Bronchial epithelial cell (primary cell): ENCODE data around the gene SOX5. TPM values are rescaled to one million over a fixed set of nuclear protein-coding genes. Genes with fewer than 3 reads are reported as not detected.
"Not testable (repeated sequence)": the region's sequence is repeated elsewhere in the genome, so short reads cannot be mapped to it uniquely, and the experiment has no call there.

ENCODE experiments used
- DNase-seq: peaks from one replicate; pipeline ENCODE4 v3.0.0-alpha.2; 2010; ENCODE audit warnings: low read depth
- FAIRE-seq: peaks from 2 replicates; lab custom pipeline; 2011; peaks lifted over from hg19 to GRCh38; lab: Jason Lieb, UNC
- H3K27me3 ChIP-seq: 2 replicates; pipeline ENCODE4 v1.5.1; 2011; ENCODE audit warnings: low read length; ENCODE audit not compliant: control insufficient read depth, insufficient read depth
- H3K36me3 ChIP-seq: 2 replicates; pipeline ENCODE4 v1.5.1; 2011; ENCODE audit warnings: low read length; ENCODE audit not compliant: control insufficient read depth, insufficient read depth
- H3K4me3 ChIP-seq: 2 replicates; pipeline ENCODE4 v1.5.1; 2011; ENCODE audit warnings: mild to moderate bottlenecking, low read depth, low read length, control low read depth
- CTCF ChIP-seq: IDR thresholded peaks from 2 replicates; pipeline ENCODE4 v1.5.1; 2011; ENCODE audit warnings: mild to moderate bottlenecking, moderate library complexity, low read length, control low read depth, inconsistent platforms; ENCODE audit not compliant: insufficient read depth, severe bottlenecking
- total RNA-seq: library from RNA; depleted of rRNA; stranded (reverse); fragments of >200 nt; gene quantifications from 2 replicates; pipeline ENCODE4 v1.2.1, GENCODE V29; 2014

The SOX5 gene
- total RNA-seq, 1 donor from 2014 or later, result under 0.01 TPM

GRCh38 chr12:23847857-23848256, 101.6 kb downstream of the SOX5 start:
- no peaks in the 10 kb centered on the region for H3K36me3 ChIP-seq
- DNase-seq (peak; percentile 3), FAIRE-seq (no peak)
- H3K27me3 ChIP-seq, result no peaks in the 10 kb centered on the region
- TF ChIP-seq CTCF, result no peak
- no peak overlapping the region for H3K4me3 ChIP-seq

GRCh38 chr12:23843958-23844357, 105.5 kb downstream of the SOX5 start:
- TF ChIP-seq CTCF, result no peak
- Histone ChIP-seq H3K4me3 (no peak overlapping the region), H3K27me3 (no peaks in the 10 kb centered on the region), H3K36me3 (no peaks in the 10 kb centered on the region)
- no peak for DNase-seq
- no peak for FAIRE-seq

GRCh38 chr12:23834076-23834475, 115.4 kb downstream of the SOX5 start:
- DNase-seq (peak; percentile 41), FAIRE-seq (no peak)
- Histone ChIP-seq H3K27me3 (no peaks in the 10 kb centered on the region), H3K36me3 (no peaks in the 10 kb centered on the region), H3K4me3 (no peak overlapping the region)
- TF ChIP-seq CTCF, result no peak

- no peak for FAIRE-seq
- Histone ChIP-seq H3K27me3 (no peaks in the 10 kb centered on the region), H3K36me3 (no peaks in the 10 kb centered on the region), H3K4me3 (no peak overlapping the region)
- no peak for TF ChIP-seq CTCF
- no peak for DNase-seq
These were observed 117.7 kb downstream of the SOX5 start for GRCh38 chr12:23831739-23832138.

- H3K36me3 ChIP-seq, result no peaks in the 10 kb centered on the region
- H3K27me3 ChIP-seq, result no peaks in the 10 kb centered on the region
- H3K4me3 ChIP-seq, result no peak overlapping the region
- no peak for DNase-seq
- no peak for TF ChIP-seq CTCF
- FAIRE-seq, result no peak
These were observed 119.3 kb downstream of the SOX5 start for GRCh38 chr12:23830210-23830609.

GRCh38 chr12:23827353-23827752, 122.1 kb downstream of the SOX5 start:
- TF ChIP-seq CTCF, result no peak
- Histone ChIP-seq H3K36me3 (no peaks in the 10 kb centered on the region), H3K27me3 (no peaks in the 10 kb centered on the region), H3K4me3 (no peak overlapping the region)
- FAIRE-seq, result no peak
- DNase-seq, result no peak

GRCh38 chr12:23825124-23825523, 124.3 kb downstream of the SOX5 start:
- DNase-seq, H3K4me3 ChIP-seq, H3K27me3 ChIP-seq, H3K36me3 ChIP-seq, FAIRE-seq: not testable (repeated sequence)
